KBM-7 (cell line): ENCODE results near the gene SAP30L.

Experiments
- DNase-seq: peaks from one replicate; pipeline ENCODE4 v3.0.0-alpha.2; 2015
- in situ Hi-C: fragments of 300-500 bp; cut with MboI; formaldehyde crosslinking; loops from 2 replicates; pipeline ENCODE4 v1.14.3; 2020; ENCODE audit warnings: low sequenced_read_pairs, low pct_unique_long_range_greater_than_20kb, mixed read lengths

Gene SAP30L

GRCh38 chr5:154491941-154492340, 46.1 kb downstream of the SAP30L start:
- in situ Hi-C loops, result no loop called here

GRCh38 chr5:154493274-154493673, 47.5 kb downstream of the SAP30L start:
- in situ Hi-C loops, result no loop called here

More at GRCh38 chr5:154491941-154492340, 46.1 kb downstream of the SAP30L start:
- DNase-seq, result no peak

GRCh38 chr5:154494036-154494435, 48.2 kb downstream of the SAP30L start:
- DNase-seq, result no peak

More at GRCh38 chr5:154493274-154493673, 47.5 kb downstream of the SAP30L start:
- no peak for DNase-seq

GRCh38 chr5:154498591-154498990, 52.8 kb downstream of the SAP30L start:
- in situ Hi-C loops, result no loop called here
- DNase-seq, result no peak

More at GRCh38 chr5:154494036-154494435, 48.2 kb downstream of the SAP30L start:
- in situ Hi-C loops, result no loop called here

- no peak for DNase-seq
- in situ Hi-C loops, result no loop called here
Observed at GRCh38 chr5:154498994-154499393, 53.2 kb downstream of the SAP30L start.

- no peak for DNase-seq
- in situ Hi-C loops, result no loop called here
Observed at GRCh38 chr5:154501566-154501965, 55.8 kb downstream of the SAP30L start.

GRCh38 chr5:154502180-154502579, 56.4 kb downstream of the SAP30L start:
- in situ Hi-C loops, result no loop called here

GRCh38 chr5:154503698-154504039, 57.9 kb downstream of the SAP30L start:
- DNase-seq, result no peak
- in situ Hi-C loops, result no loop called here

More at GRCh38 chr5:154502180-154502579, 56.4 kb downstream of the SAP30L start:
- no peak for DNase-seq

- no peak for DNase-seq
Observed at GRCh38 chr5:154505567-154505966, 59.8 kb downstream of the SAP30L start.

GRCh38 chr5:154506049-154506715, 60.4 kb downstream of the SAP30L start:
- no peak for DNase-seq
- in situ Hi-C loops, result no loop called here

More at GRCh38 chr5:154505567-154505966, 59.8 kb downstream of the SAP30L start:
- in situ Hi-C loops, result no loop called here

- in situ Hi-C loops, result no loop called here
- DNase-seq, result no peak
Observed at GRCh38 chr5:154506716-154507080, 60.9 kb downstream of the SAP30L start.

- no peak for DNase-seq
- in situ Hi-C loops, result no loop called here
Observed at GRCh38 chr5:154508114-154508513, 62.3 kb downstream of the SAP30L start.

- no peak for DNase-seq
- in situ Hi-C loops, result no loop called here
Observed at GRCh38 chr5:154509784-154510555, 64.2 kb downstream of the SAP30L start.
